Eye (tissue), 1 donor: ENCODE data around the gene SELENOT.
A peak's percentile ranks its signal among the peaks of the same experiment; 100 is the strongest.
"Not testable (repeated sequence)": the region's sequence is repeated elsewhere in the genome, so short reads cannot be mapped to it uniquely, and the experiment has no call there.

ENCODE experiments used
- DNase-seq: peaks from one replicate; pipeline ENCODE4 v3.0.0-alpha.2; 2015

Gene SELENOT, protein sequence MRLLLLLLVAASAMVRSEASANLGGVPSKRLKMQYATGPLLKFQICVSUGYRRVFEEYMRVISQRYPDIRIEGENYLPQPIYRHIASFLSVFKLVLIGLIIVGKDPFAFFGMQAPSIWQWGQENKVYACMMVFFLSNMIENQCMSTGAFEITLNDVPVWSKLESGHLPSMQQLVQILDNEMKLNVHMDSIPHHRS

DNA sequence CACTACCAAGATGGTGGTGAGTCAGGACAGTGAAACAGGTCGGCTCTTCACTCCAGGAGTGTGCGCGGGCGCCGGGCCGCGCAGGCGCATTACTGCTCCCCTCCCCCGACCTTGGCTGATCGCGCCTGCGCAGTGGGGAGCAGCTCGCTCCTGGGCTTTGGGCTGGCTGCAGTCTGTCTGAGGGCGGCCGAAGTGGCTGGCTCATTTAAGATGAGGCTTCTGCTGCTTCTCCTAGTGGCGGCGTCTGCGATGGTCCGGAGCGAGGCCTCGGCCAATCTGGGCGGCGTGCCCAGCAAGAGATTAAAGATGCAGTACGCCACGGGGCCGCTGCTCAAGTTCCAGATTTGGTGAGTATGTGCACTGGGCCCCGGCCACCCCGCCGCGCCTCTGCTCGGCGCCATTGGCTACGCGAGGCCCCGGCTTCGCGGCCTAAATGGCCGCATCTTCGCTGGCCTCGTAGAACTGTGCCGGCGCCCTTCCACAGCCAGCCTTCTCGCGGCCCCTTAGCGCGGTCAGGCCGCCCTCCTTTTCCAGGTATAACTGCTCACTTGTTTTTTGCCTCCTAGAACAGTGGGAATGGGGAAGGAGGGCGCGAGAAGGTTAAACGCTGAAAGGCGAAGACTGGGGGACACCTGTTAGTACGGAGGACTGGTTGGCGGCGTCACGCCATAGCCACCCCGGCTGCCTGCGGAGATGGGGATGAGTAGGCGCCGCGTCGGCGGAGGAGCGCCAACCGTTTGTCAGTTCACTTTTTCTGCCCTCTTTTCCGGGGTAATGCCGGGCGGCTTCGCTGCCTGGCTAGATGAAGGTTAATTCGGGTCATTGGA is at the start of gene SELENOT:
Gene SELENOT, plus strand, starts transcription at position 169 of the 827 bp plus-strand sequence. Its CDS starts 42 bp downstream, at position 211.
- peak; percentile 99 for DNase-seq

GRCh38 chr3:150555859-150556436 is 47.2 kb upstream of the SELENOT start:
- DNase-seq: no peak

- no peak for DNase-seq
These were observed 46.3 kb upstream of the SELENOT start for GRCh38 chr3:150556792-150557191.

DNA sequence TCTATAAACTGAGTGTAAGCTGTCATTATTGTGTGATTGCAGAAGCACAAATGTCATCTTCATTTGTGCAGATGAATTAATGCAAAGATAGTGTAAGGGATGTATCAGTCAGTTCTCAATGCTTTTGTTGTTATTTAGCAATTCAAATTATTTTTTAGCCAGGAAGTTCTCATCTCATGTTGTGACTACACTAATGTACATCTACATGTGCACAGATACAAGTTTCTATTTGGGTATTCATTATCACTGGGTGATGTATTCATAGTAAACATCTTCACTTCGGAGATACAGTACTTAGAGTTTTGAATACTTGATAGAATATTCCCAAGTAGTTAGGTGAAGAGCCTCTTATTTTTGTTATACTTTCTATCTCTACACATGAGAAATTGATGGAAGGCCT is 45.4 kb upstream of the SELENOT start:
- DNase-seq: no peak

GRCh38 chr3:150564243-150564642 is 38.9 kb upstream of the SELENOT start:
- DNase-seq: no peak

GRCh38 chr3:150567328-150567727 is 35.8 kb upstream of the SELENOT start:
- DNase-seq: no peak

GRCh38 chr3:150577855-150578254 is 25.3 kb upstream of the SELENOT start:
- DNase-seq: no peak

- DNase-seq: no peak
These were observed 21.9 kb upstream of the SELENOT start for GRCh38 chr3:150581174-150581573.

DNA sequence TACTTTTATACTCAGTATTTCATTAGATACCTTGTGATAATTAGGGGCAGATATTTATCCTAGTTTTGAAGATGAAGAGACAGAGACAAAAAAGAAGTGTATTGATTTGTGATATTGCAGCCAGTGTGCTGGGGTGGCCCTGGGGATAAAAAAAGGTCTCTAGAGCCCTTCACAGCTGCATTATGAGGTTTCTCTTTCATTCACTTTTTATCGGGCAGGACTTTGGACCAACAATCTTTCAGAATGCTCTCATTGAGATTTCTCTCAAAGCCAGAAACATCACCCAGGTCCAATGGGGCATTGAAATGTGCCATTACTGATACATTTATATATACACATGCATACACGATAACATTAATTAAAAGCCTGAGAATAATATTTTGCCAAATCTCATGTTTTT is 20.5 kb upstream of the SELENOT start:
- no peak for DNase-seq

GRCh38 chr3:150583028-150583427 is 20.1 kb upstream of the SELENOT start:
- DNase-seq: no peak

DNA sequence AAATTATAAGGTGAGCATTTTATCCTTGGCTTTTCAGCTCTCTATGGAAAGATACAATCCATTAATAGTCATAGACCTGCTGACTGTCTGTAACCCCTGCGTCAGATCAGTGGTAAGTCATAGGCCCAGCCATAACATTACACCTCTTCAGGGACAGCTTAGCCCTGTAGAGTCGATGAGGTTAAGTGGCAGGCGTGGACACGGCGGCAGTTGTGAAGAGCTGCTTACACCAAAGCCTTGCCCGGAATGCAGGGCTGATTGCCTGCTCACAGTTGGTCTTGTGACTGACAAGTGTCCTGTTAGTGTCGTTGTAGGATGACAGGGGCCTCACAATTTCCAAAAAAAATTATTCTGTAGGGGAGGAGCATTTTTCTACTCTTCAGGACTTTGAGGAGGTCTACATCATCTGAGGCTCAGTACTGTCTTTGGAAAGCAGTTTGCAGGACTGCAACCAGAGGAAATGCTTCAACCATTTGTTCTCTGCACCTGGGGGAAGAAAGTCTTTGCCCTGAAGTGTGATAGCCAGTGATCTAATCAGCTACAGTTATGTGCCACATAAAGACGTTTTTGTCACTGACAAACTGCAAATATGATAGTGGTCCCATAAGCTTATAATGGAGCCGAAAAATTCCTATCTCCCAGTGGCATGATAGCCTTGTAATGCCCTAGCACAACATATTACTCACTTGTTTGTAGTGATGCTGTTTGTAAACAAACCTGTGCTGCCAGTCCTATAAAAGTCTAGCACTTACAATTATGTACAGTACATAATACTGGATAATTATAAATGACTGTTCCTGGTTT is 14.9 kb upstream of the SELENOT start:
- no peak for DNase-seq

DNA sequence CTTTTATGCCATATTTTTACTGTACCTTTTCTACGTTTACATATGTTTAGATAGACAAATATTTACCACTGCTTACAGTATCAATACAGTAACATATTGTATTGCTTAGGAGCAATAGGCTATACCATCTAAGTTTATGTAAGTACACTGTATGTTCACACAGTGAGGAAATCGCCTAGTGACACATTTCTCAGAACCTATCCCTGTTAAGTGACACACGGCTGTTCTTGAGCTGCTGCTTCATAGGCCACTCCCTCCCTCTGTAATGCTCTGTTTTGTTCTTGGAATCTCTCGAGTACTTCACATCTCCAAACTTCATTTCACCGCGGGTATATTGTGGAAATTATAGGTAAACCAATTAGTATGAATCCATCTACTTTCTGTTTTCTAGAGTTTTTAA is 13.4 kb upstream of the SELENOT start:
- DNase-seq: no peak

- no peak for DNase-seq
These were observed 9.0 kb upstream of the SELENOT start for GRCh38 chr3:150594150-150594549.

DNA sequence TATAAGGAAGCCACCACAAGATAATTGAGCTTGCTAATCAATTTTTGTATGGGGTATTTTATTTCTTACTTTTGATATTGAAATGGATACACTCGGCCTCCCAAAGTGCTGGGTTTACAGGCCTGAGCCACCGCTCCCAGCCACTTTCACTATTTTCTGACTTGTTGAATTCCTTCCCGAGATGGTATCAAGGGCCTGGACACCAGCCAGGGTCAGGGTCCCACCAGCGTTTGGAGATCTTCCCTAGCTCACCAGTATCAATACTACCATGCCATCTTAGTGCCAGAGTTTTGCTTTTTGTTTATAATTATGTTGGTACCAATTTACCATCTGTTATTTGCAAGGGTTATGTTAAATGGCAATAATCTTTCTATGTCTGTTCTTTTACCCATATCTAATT is 5.5 kb upstream of the SELENOT start:
- DNase-seq: no peak

- no peak for DNase-seq
These were observed 3.4 kb upstream of the SELENOT start for GRCh38 chr3:150599611-150600297.

DNA sequence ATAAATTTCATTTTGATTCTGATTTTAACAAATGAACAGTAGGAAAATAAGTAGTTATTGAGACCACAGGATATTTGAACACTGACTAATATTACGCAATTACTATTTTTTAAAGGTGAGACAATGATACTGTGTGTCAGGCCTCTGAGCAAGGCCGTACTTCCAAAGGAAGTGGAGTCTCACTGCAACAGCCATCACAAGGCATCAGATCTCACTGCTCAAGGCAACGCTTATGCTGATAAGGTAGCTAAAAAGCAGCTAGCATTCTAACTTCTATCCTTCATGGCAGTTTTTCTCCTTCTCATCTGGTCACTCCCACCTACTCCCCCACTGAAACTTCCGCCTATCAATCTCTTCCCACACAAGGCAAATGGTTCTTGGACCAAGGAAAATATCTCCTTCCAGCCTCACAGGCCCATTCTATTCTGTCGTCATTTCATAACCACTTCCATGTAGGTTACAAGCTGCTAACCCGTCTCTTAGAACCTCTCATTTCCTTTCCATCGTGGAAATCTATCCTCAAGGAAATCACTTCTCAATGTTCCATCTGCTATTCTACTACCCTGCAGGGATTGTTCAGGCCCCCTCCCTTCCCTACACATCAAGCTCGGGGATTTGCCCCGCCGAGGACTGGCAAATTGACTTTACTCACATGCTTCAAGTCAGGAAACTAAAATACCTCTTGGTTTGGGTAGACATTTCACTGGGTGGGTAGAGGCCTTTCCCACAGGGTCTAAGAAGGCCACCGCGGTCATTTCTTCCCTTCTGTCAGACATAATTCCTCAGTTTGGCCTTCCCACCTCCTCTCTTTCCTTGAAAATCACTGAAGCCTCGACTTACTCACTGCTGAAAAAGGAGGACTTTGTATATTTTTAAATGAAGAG is 2.2 kb upstream of the SELENOT start:
- DNase-seq: not testable (repeated sequence)

DNA sequence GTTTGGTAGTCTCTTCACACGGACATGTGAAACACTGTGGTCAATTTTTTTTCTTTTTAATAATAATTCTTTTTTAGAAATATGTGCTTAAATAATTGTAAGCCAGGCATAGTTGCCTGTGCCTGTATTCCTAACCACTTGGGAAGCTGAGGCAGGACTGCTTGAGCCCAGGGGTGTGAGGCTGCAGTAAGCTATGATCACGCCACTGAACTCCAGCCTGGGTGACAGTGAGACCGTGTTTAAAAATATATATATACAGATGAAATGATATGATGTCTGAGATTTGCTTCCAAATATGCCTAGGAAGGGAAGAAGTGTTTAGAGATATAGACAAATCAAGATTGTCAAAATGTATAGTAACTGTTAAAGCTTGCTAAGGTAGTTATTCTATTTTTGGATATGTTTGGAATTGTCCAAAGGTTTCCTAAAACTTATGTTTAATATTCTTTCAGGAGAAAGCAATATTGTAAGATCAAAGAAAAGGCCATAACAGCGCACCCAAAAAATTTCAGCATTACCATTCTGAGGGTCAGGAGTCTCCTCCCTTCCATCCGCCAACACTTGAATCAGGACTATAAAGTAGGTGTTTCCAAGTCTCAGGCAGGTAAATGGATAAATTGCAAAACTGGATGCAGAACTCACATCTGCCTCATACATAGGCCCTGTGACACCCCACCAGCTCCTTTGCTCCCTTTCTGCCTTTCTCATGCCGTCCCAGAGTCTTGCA is 532 bp upstream of the SELENOT start:
- DNase-seq: no peak

GRCh38 chr3:150603980-150604319 is 829 bp downstream of the SELENOT start:
- no peak for DNase-seq

- DNase-seq: no peak
These were observed 3.0 kb downstream of the SELENOT start for GRCh38 chr3:150605998-150606641.

DNA sequence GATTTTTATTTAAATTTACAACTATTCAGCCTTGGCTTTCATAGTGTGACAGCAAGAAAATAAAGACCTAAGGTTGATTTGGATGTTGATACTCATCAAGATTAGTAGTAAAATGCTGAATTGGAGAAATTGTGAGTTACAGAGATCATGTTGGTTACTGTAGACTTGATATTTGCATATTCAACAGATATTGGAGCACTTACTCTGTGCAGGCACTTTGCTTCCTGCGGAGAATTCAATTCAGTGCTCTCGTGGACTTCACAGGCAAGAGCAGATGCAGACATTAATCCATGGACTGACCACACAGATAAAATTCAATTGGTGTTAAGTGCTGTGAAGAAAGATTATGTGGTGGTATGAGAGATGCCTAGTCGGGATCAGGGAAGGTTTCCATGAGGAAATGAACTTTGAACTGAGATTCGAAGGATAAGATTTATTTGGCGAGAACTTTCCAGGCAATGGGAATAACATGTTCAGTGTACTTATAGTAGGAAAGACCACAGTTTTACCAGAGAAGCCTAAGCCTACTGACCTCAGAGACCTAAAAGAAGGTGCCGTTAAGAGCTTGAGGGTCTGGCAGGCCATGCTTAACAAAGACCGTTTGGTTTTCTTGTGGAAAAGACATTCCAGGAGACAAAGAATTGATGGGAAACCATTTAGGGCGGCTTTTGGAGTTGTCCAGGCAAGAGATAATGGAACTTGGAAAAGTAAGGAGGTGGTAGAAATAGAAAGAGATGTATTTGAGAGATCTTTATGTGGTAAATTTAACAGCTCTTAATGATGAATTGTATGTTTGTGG is 4.3 kb downstream of the SELENOT start:
- no peak for DNase-seq
